NCI-H2029 treated with DMSO at 0.1 percent for 48 hours (cell line): Measurements from ENCODE around the gene KRTAP10-3.

ENCODE experiments used
- DNase-seq: peaks from one replicate; lab custom pipeline; 2025; lab: John Stamatoyannopoulos, UW

KRTAP10-3 gene

GRCh38 chr21:44527983-44528633 is 30.5 kb downstream of the KRTAP10-3 start:
- no peak for DNase-seq

GRCh38 chr21:44527156-44527982 is 31.2 kb downstream of the KRTAP10-3 start:
- DNase-seq: no peak

GRCh38 chr21:44526096-44526997 is 32.2 kb downstream of the KRTAP10-3 start:
- DNase-seq: no peak

- DNase-seq: no peak
Observed at GRCh38 chr21:44525391-44526095, 33.1 kb downstream of the KRTAP10-3 start.

- no peak for DNase-seq
Observed at GRCh38 chr21:44524414-44525371, 33.9 kb downstream of the KRTAP10-3 start.

DNA sequence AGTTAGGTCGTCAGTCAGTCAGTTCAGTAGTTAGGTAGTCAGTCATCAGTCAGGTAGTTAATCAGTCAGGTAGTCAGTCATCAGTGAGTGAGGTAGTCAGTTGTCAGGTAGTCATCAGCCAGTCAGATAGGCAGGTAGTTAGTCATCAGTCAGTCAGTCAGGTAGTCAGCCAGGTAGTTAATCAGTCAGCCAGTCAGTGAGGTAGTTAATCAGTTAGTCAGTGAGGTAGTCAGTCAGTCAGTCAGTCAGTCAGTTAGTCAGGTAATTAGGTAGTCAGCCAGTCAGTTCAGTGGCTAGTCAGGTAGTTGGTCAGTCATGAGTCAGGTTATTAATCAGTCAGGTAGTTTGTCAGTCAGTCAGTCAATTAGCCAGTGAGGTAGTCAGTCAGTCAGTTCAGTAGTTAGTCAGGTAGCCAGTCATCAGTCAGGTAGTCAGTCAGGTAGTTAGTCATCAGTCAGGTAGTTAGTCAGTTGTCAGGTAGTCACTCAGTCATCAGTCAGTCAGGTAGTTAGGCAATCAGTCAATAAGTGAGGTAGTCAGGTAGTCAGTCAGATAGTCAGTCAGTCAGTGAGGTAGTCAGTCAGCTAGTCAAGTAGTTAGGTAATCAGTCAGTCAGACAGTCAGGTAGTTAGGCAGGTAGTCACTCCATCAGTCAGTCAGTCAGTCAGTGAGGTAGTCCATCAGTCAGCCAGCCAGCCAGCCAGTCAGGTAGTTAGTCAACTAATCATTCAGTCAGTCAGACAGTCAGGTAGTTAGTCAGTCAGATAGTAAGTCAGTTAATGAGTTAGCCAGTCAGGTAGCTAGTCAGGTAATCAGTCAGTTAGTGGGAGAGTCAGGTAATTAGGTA is 34.8 kb downstream of the KRTAP10-3 start:
- no peak for DNase-seq

- DNase-seq: no peak
Observed at GRCh38 chr21:44522753-44523204, 35.8 kb downstream of the KRTAP10-3 start.

DNA sequence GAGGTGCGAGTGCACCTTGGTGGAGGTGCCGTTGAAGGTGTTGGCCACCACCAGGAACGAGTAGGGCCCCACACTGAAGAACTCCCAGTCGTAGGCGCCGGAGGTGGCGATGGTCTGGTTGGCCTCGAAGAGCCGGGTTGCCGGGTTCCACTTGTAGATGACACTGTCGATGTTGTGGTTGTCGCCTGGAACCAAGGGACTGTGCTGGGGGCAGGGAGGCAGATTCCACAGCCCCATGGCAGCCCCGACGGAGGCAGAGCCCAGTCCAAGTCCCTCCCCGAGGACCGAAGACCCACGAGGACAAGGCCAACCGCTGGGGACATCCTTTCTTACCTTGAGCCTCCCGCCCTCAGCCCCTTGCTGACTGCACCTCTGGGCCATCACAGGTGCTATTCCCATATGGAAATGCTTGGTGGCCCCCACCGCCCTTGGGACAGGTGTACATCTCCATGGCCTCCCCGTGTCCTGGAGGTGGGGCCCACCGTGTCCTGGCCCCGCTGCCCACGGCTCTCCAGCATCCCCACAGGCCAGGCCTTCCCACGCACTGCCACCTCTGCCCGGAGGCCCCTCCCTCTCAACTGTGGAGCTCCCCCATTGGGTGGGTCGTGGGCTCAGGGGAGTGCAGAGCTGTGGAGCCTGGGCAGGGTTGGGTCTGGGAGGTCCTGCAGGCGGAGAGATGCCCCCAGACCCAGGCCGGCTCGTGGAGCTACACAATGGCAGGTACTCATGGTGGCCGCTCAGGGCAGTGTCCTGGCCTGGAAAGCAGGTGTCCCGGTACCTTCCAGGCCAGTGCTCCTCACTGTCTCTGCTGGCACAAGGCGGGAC is 36.5 kb downstream of the KRTAP10-3 start:
- no peak for DNase-seq

DNA sequence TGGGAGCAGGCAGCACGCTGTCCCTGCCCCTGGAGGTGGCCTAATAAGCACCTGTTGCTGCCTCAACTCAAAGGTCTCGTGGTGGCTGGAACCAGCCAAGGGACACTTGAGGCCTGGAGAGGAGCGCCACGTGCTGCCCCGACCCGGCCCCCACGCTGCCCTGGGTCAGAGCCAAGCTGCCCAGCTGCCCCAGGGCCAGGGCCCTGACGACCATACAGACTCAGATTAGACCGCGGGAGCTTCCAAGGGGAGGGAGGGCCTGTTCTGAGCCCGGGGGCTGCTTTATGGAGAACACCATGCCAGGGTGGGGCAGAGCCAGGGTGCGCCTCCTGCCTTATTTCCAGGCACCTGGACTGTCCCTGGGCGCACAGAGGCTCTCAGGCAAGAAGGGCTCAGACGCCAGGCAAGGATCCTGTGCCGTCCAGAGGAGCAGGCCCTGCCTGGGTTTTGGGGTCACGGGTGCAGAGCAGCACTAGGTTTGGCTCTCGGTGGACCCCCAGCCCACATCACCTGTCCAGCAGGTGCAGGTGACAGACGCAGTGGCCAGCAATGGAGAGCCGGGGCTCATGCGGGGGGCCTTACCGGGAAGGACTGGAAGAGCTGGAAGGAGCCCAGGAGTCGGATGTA is 37.2 kb downstream of the KRTAP10-3 start:
- no peak for DNase-seq

DNA sequence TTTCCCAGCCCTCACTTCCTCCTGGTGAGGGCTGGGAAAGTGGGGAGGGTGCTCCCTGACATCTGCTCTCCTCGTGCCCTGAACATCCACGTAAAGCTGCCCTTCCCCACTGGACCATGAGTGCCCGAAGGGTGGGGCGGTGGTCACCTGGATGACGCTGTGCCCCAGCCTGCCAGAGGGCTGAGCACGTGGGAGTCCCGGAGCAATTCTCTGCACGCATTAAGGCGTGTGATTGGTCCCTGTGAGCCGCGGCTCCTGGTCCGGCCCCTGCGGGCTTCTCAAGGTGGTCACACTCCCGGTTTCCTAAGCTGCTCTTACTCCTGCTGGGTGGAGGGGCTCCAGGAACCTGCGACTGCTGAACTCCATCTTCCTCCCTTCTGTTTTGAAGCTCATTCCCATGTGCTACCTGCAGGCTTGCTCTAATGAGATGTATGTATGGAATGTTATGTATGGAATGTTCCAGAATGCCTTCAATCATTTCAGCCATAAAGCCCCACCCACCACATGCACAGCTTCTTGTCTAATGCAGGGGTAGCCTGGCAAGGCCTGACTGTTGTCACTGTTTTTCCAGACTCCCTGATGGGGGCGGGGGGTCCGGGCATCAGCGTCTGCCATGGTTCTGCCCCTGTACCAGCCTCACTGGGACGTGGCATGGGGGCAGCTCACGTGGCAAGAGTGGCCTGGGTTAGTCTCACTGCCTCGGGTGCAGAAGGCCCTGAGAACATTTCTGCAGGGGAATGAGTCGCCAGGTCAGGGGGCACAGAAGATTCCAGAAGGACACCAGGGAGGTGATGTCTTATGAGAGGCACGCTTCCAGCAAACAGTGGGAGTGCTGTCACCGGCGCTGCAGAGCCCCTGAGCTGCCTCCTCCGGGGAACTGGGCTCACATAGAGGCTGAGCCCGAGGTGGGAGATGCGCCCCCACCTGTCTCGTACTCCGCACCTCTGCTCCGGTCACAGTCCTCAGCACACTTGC is 38.0 kb downstream of the KRTAP10-3 start:
- no peak for DNase-seq

DNA sequence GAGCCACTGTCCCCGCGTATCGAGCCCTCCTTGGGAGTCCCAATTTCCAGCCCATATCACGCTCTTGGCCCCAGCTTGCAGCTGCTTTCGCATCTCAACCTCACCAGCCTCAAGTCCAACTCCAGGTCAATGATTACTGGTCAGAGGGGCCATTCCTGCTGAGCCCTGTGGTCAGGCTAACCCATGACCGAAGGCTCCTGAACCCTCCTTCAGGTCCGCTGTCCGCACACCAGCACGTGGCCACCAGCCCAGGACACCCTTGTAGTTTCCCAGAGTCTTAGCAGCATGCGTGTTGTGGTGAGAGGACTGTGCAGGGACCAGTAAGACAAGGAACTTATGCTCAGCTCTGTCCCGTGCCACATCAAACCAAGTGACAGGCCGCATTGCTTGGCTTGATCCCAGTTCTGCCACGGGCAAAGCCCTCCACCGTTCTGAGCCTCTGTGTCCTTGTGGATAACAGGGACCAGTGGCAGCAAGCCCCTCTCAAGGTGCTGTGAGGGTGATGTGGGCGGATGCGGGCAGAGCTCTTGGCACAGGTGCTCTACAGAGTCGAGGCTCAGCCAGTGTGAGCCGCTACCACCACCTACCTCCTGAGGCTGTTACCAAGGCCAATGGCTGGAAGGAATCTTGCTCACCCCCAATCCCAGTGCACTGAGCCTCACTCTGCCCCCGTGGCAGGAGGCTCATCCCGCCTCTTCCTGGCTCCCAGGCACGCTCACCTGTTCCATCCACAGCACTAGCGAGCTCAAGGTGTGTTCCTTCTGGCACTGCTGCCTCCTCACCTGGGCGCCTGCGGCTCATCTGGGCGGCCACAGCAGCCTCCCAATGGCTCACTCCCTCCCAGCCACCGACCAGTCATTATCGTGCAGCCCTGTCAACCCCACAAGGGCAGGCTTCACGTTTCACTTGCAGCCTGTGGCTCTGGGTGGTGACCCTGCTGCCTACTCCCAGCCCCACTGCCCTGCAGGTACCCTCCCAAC is 39.0 kb downstream of the KRTAP10-3 start:
- DNase-seq: no peak

- no peak for DNase-seq
Observed at GRCh38 chr21:44518686-44519085, 39.9 kb downstream of the KRTAP10-3 start.

DNA sequence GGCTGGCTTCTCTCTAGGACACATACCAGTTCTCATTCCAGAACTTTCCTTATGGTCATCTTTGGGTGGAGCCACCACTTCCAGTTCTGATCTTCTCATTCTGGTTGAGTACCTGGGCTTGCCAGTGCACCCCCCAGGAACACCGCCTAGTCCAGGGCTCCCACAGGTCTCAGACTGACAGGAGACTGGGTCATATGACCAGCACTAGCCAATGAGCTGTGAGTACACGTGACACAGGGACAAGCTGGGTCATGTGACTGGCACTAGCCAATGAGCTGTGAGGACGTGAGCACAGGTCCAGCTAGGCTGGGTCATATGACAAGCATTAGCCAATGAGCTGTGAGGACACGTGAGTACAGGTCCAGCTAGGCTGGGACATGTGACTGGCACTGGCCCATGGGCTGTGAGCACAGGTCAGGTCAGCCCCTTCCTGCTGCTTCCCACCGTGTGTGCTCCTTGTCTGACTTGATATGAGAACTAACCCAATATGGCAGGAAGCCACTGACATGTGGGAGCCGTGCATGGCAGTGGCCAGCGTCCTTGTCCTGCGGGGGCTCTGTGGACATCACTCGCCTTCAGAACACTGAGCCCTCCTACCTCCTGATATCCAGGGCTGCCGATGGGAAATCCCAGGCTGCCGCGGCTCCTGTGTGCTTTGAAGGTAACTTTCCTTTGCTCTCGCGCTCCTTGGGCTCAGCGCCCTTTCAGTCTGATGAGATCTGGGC is 41.3 kb downstream of the KRTAP10-3 start:
- DNase-seq: peak; percentile 75

- DNase-seq: no peak
Observed at GRCh38 chr21:44516828-44517174, 41.8 kb downstream of the KRTAP10-3 start.

- DNase-seq: no peak
Observed at GRCh38 chr21:44516342-44516741, 42.3 kb downstream of the KRTAP10-3 start.
